ENCODE measurements around the gene IL17B.

Gene IL17B

GRCh38 chr5:149355688-149356087 lies 23.4 kb downstream of the IL17B start:
- peak; percentile 28 to 43 for DNase-seq

- DNase-seq, result no peak
Observed at GRCh38 chr5:149353911-149354310, 25.2 kb downstream of the IL17B start.

- no peak for DNase-seq
Observed at GRCh38 chr5:149352169-149352568, 26.9 kb downstream of the IL17B start.

- no peak for DNase-seq
Observed at GRCh38 chr5:149349382-149349781, 29.7 kb downstream of the IL17B start.

- DNase-seq, result no peak
Observed at GRCh38 chr5:149348518-149348917, 30.6 kb downstream of the IL17B start.

- peak in 1 of 2 experiments; percentile 29 for DNase-seq
Observed at GRCh38 chr5:149345892-149346222, 33.2 kb downstream of the IL17B start.

GRCh38 chr5:149345147-149345891 lies 33.8 kb downstream of the IL17B start, which contains the start of gene GRPEL2:
GRPEL2 (plus strand) TSS chr5:149345499; CDS start chr5:149345540, 41 bp downstream.
- peak; percentile 95 to 96 for DNase-seq

GRCh38 chr5:149344151-149344550 lies 34.9 kb downstream of the IL17B start:
- DNase-seq, result no peak

GRCh38 chr5:149341876-149342275 lies 37.2 kb downstream of the IL17B start:
- no peak for DNase-seq

GRCh38 chr5:149340920-149341319 lies 38.2 kb downstream of the IL17B start:
- no peak for DNase-seq

- DNase-seq, result no peak
Observed at GRCh38 chr5:149338364-149338763, 40.7 kb downstream of the IL17B start.

GRCh38 chr5:149337736-149338135 lies 41.4 kb downstream of the IL17B start:
- DNase-seq, result no peak

GRCh38 chr5:149333711-149334443 lies 45.2 kb downstream of the IL17B start:
- no peak for DNase-seq

- no peak for DNase-seq
Observed at GRCh38 chr5:149328177-149328576, 50.9 kb downstream of the IL17B start.

- DNase-seq, result no peak
Observed at GRCh38 chr5:149326611-149327010, 52.5 kb downstream of the IL17B start.

GRCh38 chr5:149325894-149326293 lies 53.2 kb downstream of the IL17B start:
- no peak for DNase-seq

GRCh38 chr5:149325166-149325735 lies 53.8 kb downstream of the IL17B start:
- no peak for DNase-seq

- no peak for DNase-seq
Observed at GRCh38 chr5:149324641-149325040, 54.5 kb downstream of the IL17B start.
